GM18520 (cell line): ENCODE data around the gene NEK9.

Experiments used
- ATAC-seq: cut with Tn5 transposase; IDR thresholded peaks from one replicate; pipeline ENCODE4 v1.9.1; 2021; ENCODE audit not compliant: unreplicated experiment

NEK9 gene

GRCh38 chr14:75113932-75114539 lies 12.8 kb downstream of the NEK9 start:
- ATAC-seq, result no peak

GRCh38 chr14:75109877-75110276 lies 17.0 kb downstream of the NEK9 start:
- ATAC-seq, result no peak

DNA sequence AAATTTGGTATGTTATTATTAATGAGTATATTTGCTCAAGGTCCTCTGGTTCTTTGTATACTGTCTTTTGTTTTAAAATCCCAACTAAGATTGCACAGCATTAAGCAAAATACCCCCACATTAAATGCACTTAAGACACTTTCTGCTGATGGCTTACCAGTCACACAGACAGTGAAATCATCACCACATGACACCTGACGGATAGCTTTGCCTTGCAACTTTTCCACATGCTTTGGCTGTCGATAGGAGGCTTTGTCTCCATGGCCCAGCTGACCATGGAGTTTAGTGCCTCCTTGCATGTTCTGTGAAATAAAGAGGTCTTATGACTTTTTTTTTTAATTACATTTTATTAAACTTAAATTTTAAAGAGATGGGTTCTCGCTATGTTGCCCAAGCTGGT lies 19.7 kb downstream of the NEK9 start:
- ATAC-seq, result no peak

DNA sequence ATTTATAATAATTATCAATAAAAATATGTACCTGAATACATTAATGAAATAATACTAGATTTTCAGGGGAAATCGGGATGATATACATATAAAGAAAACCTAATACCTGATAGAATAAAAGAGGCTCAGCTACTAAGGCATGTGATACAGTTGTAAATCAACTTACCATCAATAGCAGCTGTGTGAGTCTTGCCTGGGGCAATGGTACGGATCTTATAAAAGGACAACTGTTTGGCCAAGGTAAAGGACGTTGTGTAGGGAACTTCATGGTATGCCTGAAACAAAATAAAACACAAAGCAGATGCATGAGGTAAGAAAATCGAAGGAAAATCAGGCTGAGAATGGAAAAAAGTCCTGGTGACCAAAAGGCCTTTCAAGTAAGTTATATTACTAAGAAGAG lies 25.4 kb downstream of the NEK9 start:
- no peak for ATAC-seq

DNA sequence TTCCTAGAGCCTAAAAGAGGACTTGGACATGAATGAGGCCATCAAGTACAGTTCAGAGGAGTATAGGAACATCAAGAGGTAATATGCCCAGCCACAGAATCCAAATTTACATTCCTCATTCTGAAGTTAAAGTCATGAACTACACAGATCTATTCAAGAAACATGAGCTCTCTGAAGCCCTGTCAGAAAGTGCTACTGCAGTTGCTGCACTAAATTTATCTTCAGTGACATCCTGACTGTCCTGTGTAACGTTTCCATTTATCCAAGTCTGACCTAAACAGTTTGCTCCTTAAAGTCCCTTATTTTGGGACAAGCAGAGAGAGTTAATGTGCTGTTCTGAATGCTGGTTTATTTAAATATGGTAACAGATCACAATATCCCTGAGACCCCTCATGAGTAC lies 28.2 kb downstream of the NEK9 start:
- no peak for ATAC-seq

DNA sequence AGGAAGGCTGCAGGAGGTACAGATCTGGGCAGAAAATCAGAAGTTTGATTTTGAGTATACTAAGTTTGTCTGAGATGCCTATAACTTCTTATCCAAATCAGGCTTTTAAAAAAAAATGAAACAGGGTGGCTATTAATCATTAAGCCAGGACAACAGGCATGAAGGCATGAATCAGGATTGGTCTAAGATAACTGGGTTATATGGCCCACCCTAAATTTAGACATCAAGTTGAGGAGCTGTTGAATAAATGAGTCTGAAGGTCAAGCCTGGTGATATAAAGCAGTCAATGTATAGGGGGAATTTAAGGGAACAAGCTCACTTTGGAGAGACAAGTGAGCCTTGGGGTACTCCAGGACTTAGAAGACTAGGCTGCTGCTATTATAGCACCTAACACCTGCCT lies 28.6 kb downstream of the NEK9 start:
- no peak for ATAC-seq

- ATAC-seq, result no peak
Observed at GRCh38 chr14:75096959-75097358, 29.9 kb downstream of the NEK9 start.

DNA sequence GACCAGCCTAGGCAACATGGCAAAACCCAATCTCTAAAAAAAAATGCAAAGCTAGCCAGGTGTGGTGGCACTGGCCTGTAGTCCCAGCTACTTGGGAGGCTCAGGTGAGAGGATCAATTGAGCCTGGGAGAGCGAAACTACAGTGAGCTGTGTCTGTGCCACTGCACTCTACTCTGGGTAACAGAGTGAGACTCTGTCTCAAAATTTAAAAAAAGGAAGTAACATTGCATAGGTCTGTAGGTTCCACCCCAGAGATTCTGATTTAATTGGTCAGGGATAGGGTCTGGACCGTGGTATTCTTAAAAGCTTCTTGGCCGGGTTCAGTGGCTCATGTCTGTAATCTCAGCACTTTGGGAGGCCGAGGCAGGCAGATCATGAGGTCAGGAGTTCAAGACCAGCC lies 31.2 kb downstream of the NEK9 start:
- no peak for ATAC-seq

- ATAC-seq, result no peak
Observed at GRCh38 chr14:75094896-75095295, 32.0 kb downstream of the NEK9 start.

DNA sequence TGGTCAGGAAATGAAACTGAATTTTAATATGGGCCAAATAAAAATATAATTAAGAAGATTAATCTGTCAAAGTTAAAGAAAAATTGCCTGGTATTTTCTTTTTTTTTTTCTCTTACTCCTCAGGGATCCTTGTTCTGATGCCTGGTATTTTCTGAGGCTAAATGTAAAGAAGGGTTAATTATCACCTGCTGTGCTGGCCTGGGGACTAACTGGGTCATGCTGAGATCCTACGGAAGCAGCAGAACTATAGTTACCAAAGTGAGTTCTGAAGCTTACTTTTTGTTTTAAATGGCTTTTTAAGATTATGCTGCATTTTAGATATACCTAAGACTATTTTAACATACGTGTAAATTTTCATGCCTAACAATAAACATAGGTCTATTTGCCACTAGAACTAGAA lies 34.1 kb downstream of the NEK9 start:
- no peak for ATAC-seq

- ATAC-seq, result no peak
Observed at GRCh38 chr14:75091251-75091650, 35.6 kb downstream of the NEK9 start.

- ATAC-seq, result no peak
Observed at GRCh38 chr14:75090353-75090752, 36.5 kb downstream of the NEK9 start.

DNA sequence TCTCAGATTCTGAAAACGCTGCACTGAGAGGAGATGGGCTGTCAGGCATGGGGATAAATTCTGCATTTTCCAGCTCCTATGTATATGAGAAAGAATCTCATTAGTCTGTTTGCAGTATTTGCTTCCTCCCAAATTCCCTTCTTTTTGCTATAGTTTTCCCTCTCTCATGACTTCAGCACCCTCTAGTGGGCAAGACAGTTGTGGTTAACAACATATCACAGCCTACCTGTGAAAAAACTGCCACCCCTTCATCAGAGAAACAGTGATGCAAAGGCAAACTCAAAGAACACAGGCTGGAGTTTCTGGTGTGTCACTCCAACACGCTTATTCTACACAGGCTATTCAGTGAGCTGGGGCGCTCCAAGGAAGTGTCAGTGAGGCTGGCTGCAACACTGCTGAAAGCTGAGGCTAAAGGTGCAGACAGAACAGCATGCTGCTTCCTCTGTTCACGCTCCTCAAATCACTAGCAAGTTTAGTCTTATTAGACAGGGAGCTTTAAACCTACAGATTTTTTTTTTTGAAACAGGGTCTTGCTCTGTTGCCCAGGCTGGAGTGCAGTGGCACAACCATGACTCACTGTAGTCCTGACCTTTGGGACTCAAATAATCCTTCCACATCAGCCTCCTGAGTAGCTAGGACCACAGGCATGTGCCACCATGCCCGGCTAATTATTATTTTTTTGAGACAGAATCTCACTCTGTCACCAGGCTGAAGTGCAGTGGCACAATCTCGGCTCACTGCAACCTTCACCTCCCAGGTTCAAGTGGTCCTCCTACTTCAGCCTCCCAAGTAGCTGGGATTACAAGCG lies 38.1 kb downstream of the NEK9 start:
- no peak for ATAC-seq

- ATAC-seq, result no peak
Observed at GRCh38 chr14:75088153-75088552, 38.7 kb downstream of the NEK9 start.

DNA sequence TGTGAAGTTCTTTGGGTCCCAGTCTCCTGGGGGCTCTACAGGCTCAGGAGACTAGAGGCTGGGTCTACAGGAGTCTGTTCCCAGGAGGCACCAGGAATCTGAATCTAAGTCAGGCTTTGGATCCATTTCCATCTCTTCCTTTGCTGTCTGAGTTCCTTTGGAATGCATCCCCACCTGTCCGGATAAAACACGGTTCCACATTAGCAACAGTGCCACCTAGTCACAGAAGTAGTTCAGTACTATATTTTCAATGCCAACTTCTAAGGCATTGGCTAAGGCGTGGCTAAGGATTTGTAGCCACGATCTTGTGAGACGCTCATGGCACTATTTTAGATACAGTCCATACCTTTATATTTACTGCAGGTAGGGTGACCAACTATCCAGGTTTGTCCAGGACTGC lies 42.3 kb downstream of the NEK9 start:
- ATAC-seq, result no peak

DNA sequence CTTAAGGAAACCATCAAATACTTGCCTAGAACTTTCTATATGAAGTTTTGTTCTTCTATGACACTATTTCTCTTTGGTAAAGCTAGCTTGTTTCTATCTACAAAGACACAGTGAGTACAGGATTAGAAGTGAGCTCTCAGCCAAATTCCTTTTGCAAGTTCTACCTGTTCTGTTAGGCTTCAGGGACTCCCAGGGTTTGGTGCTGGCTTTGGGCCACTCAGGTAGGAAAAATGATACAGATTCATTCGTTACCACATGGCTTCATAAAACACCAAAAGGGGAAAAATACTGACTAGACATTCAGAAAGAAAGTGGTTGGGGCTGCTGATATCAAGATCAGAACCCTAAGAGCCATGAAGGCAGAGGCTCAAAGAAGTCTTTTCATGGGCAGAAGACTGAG lies 43.6 kb downstream of the NEK9 start:
- ATAC-seq, result no peak

GRCh38 chr14:75081660-75082229 lies 45.1 kb downstream of the NEK9 start:
- ATAC-seq, result no peak

DNA sequence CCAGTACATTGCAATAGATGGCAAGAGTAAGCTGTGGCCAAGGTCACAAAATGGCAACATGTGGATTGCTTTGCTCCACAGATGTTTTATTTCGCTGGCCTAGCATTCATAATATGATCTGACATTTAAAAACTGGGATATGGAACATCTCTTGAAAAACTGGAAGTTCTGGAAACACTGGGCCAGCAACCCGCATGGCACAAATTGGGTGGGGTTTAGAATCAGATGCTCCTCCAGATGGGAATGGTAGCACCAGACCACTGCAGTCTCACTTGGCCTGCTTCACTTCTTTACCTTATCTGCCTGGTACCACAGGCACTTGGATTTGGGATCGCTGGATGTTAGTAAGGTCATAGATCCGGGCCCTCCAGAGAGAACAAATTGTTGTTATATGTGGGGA lies 47.3 kb downstream of the NEK9 start:
- no peak for ATAC-seq

DNA sequence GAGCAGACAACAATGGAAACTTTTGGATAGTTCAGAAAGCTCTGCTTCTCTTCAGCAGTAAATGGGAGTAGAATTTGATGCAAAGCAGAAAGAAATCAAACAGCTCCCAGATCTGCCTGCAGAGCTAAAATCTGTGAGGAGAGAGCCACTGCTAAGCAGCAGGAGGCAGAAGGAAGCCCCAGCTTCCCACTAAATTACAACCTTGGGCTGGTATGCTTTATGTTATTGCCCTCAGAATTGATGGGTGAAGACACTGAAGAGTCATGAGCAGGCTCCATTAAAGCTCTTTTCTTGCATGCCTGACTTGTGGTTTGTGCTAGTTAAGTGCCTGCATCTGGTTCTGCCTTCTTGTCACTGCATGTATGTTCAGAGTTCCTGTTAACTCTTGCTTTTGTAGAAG lies 49.1 kb downstream of the NEK9 start:
- no peak for ATAC-seq

GRCh38 chr14:75070383-75070782 lies 56.5 kb downstream of the NEK9 start:
- ATAC-seq, result no peak

GRCh38 chr14:75069811-75070145 lies 57.1 kb downstream of the NEK9 start:
- ATAC-seq, result no peak

DNA sequence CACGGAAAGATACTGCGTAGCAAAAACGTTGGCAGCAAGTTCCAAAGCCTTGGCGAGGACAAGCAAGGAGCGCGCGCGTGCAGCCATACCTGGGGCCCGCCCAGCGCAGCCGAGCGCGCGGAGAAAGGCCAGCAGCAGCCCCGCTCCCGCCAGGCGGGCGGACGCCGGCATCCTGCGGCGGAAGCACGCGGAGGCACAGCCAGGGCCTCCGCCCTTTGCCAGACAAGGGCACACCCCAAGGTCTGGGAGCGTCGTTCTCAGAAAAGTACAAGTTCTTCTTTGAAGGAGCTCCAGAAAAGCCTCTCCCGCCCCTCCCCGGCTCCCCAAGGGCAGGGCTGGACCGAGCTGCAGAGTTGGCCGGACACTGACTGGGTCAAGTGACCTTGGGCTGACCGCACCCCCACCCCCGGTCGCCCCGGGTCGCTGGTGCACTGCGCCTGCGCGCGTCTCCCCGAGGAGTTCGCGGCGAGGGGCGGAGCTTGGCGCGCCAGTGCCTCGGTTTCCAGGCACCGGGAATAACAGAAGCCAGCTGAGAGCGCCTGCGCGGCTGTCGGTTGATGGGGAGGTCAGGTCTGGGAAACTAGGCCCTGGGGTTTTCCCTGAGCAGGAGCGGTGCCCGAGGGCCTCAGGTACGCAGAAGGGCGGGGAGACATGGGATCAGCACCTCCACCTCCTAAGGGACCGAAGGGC lies 57.6 kb downstream of the NEK9 start, which contains the start of gene ZC2HC1C:
Gene ZC2HC1C, plus strand, starts transcription at position 521 of the 690 bp plus-strand sequence. CDS start 933 bp downstream, outside the sequence.
- peak; percentile 49 for ATAC-seq
